HG03196 (cell line): Measurements from ENCODE around the gene DSG3.

Experiments
- ATAC-seq: cut with Tn5 transposase; IDR thresholded peaks from one replicate; pipeline ENCODE4 v1.9.1; 2021; ENCODE audit not compliant: unreplicated experiment

DSG3 gene

GRCh38 chr18:31447530-31448191 is at the start of gene DSG3:
DSG3 (plus strand) TSS chr18:31447741; CDS start chr18:31447878, 137 bp downstream.
- ATAC-seq = no peak

GRCh38 chr18:31398191-31398590 is 49.4 kb upstream of the DSG3 start:
- no peak for ATAC-seq

GRCh38 chr18:31399306-31400032 is 48.1 kb upstream of the DSG3 start:
- no peak for ATAC-seq

GRCh38 chr18:31401156-31402025 is 46.1 kb upstream of the DSG3 start:
- no peak for ATAC-seq

GRCh38 chr18:31402026-31402373 is 45.5 kb upstream of the DSG3 start:
- ATAC-seq = no peak

GRCh38 chr18:31403409-31403808 is 44.1 kb upstream of the DSG3 start:
- no peak for ATAC-seq

GRCh38 chr18:31407649-31408048 is 39.9 kb upstream of the DSG3 start:
- ATAC-seq = no peak

- ATAC-seq = no peak
Measured at GRCh38 chr18:31409276-31409675, 38.3 kb upstream of the DSG3 start.

GRCh38 chr18:31410716-31411483 is 36.6 kb upstream of the DSG3 start:
- no peak for ATAC-seq

- ATAC-seq = no peak
Measured at GRCh38 chr18:31413137-31413536, 34.4 kb upstream of the DSG3 start.

- ATAC-seq = no peak
Measured at GRCh38 chr18:31417850-31418249, 29.7 kb upstream of the DSG3 start.

GRCh38 chr18:31419457-31419932 is 28.0 kb upstream of the DSG3 start:
- ATAC-seq = no peak

- ATAC-seq = no peak
Measured at GRCh38 chr18:31420032-31420431, 27.5 kb upstream of the DSG3 start.

GRCh38 chr18:31420524-31420923 is 27.0 kb upstream of the DSG3 start:
- ATAC-seq = no peak

GRCh38 chr18:31424383-31424988 is 23.1 kb upstream of the DSG3 start:
- ATAC-seq = no peak

- ATAC-seq = no peak
Measured at GRCh38 chr18:31426021-31426420, 21.5 kb upstream of the DSG3 start.

GRCh38 chr18:31426871-31427406 is 20.6 kb upstream of the DSG3 start:
- no peak for ATAC-seq

GRCh38 chr18:31428211-31428610 is 19.3 kb upstream of the DSG3 start:
- no peak for ATAC-seq

GRCh38 chr18:31429623-31430022 is 17.9 kb upstream of the DSG3 start:
- ATAC-seq = no peak

GRCh38 chr18:31430072-31430471 is 17.5 kb upstream of the DSG3 start:
- no peak for ATAC-seq
